Measurements from ENCODE around the gene NOD2. TPM values are rescaled to one million over a fixed set of nuclear protein-coding genes. Genes with fewer than 3 reads are reported as not detected.

Gene NOD2
- total RNA-seq, 1 experiment from 2014 or later, result 5.4 TPM

GRCh38 chr16:50705436-50706110 lies 12.2 kb downstream of the NOD2 start:
- TF ChIP-seq ELF1 (IDR thresholded peaks at IDR 0.05; ENCODE audit: borderline replicate concordance, low read depth), result no peak
- no peak for TF ChIP-seq CBX3 (IDR thresholded peaks at IDR 0.05; ENCODE audit: low read depth)
- no peak for TF ChIP-seq SIN3A (IDR thresholded peaks at IDR 0.05; ENCODE audit: low read depth)
- TF ChIP-seq JUND (IDR thresholded peaks at IDR 0.05), result no peak
- TF ChIP-seq RAD21 (IDR thresholded peaks at IDR 0.05; ENCODE audit: low read depth), result no peak
- no peak for TF ChIP-seq SP1 (IDR thresholded peaks at IDR 0.05; ENCODE audit: low read depth)
- TF ChIP-seq REST (IDR thresholded peaks at IDR 0.05; ENCODE audit: low read depth), result no peak
- no peak for TF ChIP-seq FOSL1 (IDR thresholded peaks at IDR 0.05; ENCODE audit: low read depth)
- TF ChIP-seq ZBTB33 (IDR thresholded peaks at IDR 0.05; ENCODE audit: extremely low read depth, insufficient replicate concordance, low read length), result no peak
- no peak for TF ChIP-seq ZFX (IDR thresholded peaks at IDR 0.05)
- no peak for TF ChIP-seq ATF3 (IDR thresholded peaks at IDR 0.05)
- ChIA-PET RAD21 (ENCODE audit: low non-redundant PET in 1 of 2, low total read pairs in 2 of 2, uncharacterized antibody in 2 of 2, unreplicated experiment in 2 of 2) (no interaction called here), POLR2A (no interaction called here), CTCF (no interaction called here)
- no peak overlapping the region for H3K4me2 ChIP-seq (ENCODE audit: low read length)
- no peaks in the 10 kb centered on the region for H4K20me1 ChIP-seq (ENCODE audit: insufficient read depth)
- peaks cover 8 to 19% of the 10 kb centered on the region in 2 experiments; a peak in 2 of 4 replicates for H3K9me3 ChIP-seq (ENCODE audit: control insufficient read depth in 1 of 2, insufficient read depth in 1 of 2, low read depth in 1 of 2, low read length in 2 of 2)
- H3K27ac ChIP-seq (ENCODE audit: low read depth, low read length), result no peak overlapping the region
- H3K79me2 ChIP-seq (ENCODE audit: insufficient read depth, low read length), result no peaks in the 10 kb centered on the region
- no TSS peak for BruUV-seq (replicated peaks)
- H3K4me3 ChIP-seq (replicated peaks in 1 of 2; ENCODE audit: low read depth in 1 of 2, low read length in 2 of 2), result no peak overlapping the region
- ATAC-seq (no peak), DNase-seq (ENCODE audit: low read depth, low spot score) (no peak)
- intact Hi-C loops (cut with micrococcal nuclease), result no loop called here
- H3K27me3 ChIP-seq (ENCODE audit: insufficient read depth, low read length), result no peaks in the 10 kb centered on the region
- no peaks in the 10 kb centered on the region for H3K36me3 ChIP-seq (ENCODE audit: control insufficient read depth in 1 of 2, insufficient read depth in 2 of 2, low read length in 2 of 2)
- H3K9ac ChIP-seq (ENCODE audit: low read length), result no peak overlapping the region
- H2AFZ ChIP-seq (ENCODE audit: low read depth, low read length, poor library complexity, severe bottlenecking), result no peak overlapping the region
- no peaks in the 10 kb centered on the region for H3K9me2 ChIP-seq (ENCODE audit: insufficient read depth)
- no peaks in the 10 kb centered on the region for H3K4me1 ChIP-seq (ENCODE audit: control insufficient read depth in 1 of 2, insufficient read depth in 2 of 2, low read length in 2 of 2)
